K562 (cell line): ENCODE measurements around the gene LEAP2. TPM values are rescaled to one million over a fixed set of nuclear protein-coding genes. Genes with fewer than 3 reads are reported as not detected.

Source experiments
- ATAC-seq: fragments of 200-7000 bp; cut with Tn5 transposase; 3 replicates; pipeline ENCODE4 v1.9.1; 2020; ENCODE audit warnings: moderate library complexity
- Bru-seq: library from RNA; stranded (reverse); fragments of 400-500 nt; gene quantifications from one replicate; lab custom pipeline; 2021; lab: Mats Ljungman, UMichigan
- BruChase-seq, 2 experiments: library from RNA; stranded (reverse); fragments of 400-500 nt; gene quantifications; one replicate each; lab custom pipeline; 2021; lab: Mats Ljungman, UMichigan
- BruUV-seq: library from RNA; stranded (reverse); fragments of 400-500 nt; replicated peaks from 2 replicates; lab custom pipeline; 2021; lab: Mats Ljungman, UMichigan
- CTCF ChIA-PET: fragments of 300-600 bp; formaldehyde crosslinking; extraction: SDS; loops from one replicate; lab custom pipeline; 2021; ENCODE audit warnings: low intra/inter-chr PET ratio; lab: Yijun Ruan, JAX
- POLR2A ChIA-PET: fragments of 300-600, 350-650 bp; sonication (Branson Sonifier 250); formaldehyde crosslinking; extraction: SDS; loops from one replicate; lab custom pipeline; 2021; ENCODE audit warnings: antibody characterized with exemption, inconsistent platforms; lab: Yijun Ruan, JAX
- DNase-seq, 4 experiments: peaks; one replicate each; pipeline versions ENCODE4 v3.0.0 to v3.0.0-alpha.2; 2011 to 2018; ENCODE audit warnings: low spot score in 3 of 4, mixed read lengths in 3 of 4; ENCODE audit errors: extremely low read depth in 1 of 4
- FAIRE-seq: peaks from 2 replicates; lab custom pipeline; 2011; peaks lifted over from hg19 to GRCh38; lab: Jason Lieb, UNC
- H2AFZ ChIP-seq: 2 replicates; pipeline ENCODE4 v1.6.0; 2011; ENCODE audit warnings: low read depth, low read length, control low read depth, inconsistent platforms
- H3K27ac ChIP-seq: fragments of 200-600 bp; 3 replicates; pipeline ENCODE4 v1.8.0; 2011; ENCODE audit warnings: low read depth, mild to moderate bottlenecking, control low read depth, inconsistent platforms, low read length, moderate library complexity, mixed read lengths; ENCODE audit errors: extremely low read depth
- H3K27me3 ChIP-seq, 2 experiments: fragments of 300-600 bp in 1 of 2; 2 replicates in 1 of 2; 3 replicates in 1 of 2; pipeline versions ENCODE4 v1.6.0 to v1.8.0; 2011; ENCODE audit warnings: inconsistent platforms in 2 of 2, low read length in 2 of 2, mild to moderate bottlenecking in 1 of 2, mixed read lengths in 1 of 2, moderate library complexity in 1 of 2; ENCODE audit not compliant: control insufficient read depth in 2 of 2, insufficient read depth in 2 of 2
- H3K36me3 ChIP-seq: fragments of 300-600 bp; 3 replicates; pipeline ENCODE4 v1.8.0; 2011; ENCODE audit warnings: mild to moderate bottlenecking, low read length, inconsistent platforms; ENCODE audit not compliant: control insufficient read depth, insufficient read depth
- H3K4me1 ChIP-seq, 2 experiments: fragments of 200-600 bp in 1 of 2; replicated peaks in 1 of 2; 2 replicates in 1 of 2; 3 replicates in 1 of 2; pipeline versions ENCODE4 v1.5.1 to v1.8.0; 2011; ENCODE audit warnings: inconsistent platforms in 2 of 2, low read length in 2 of 2, mild to moderate bottlenecking in 1 of 2, mixed read lengths in 1 of 2, moderate library complexity in 1 of 2; ENCODE audit not compliant: control insufficient read depth in 2 of 2, insufficient read depth in 2 of 2
- H3K4me2 ChIP-seq: 2 replicates; pipeline ENCODE4 v1.6.1; 2011; ENCODE audit warnings: low read length, control low read depth, inconsistent platforms, mixed read lengths; ENCODE audit not compliant: insufficient read depth
- H3K4me3 ChIP-seq: fragments of 200-600 bp; sonication (generic), shearing (Covaris generic); 2 replicates; pipeline ENCODE4 v1.5.1; 2016; ENCODE audit warnings: control low read depth, inconsistent platforms
- H3K79me2 ChIP-seq: fragments of 200-600 bp; 3 replicates; pipeline ENCODE4 v1.8.0; 2011; ENCODE audit warnings: low read length, inconsistent platforms; ENCODE audit not compliant: control insufficient read depth, insufficient read depth
- H3K9ac ChIP-seq, 2 experiments: 2 replicates each; pipeline versions ENCODE4 v1.6.0 to v1.6.1; 2011; ENCODE audit warnings: low read depth in 2 of 2, low read length in 2 of 2, control low read depth in 1 of 2, inconsistent platforms in 1 of 2, mild to moderate bottlenecking in 1 of 2, mixed read lengths in 1 of 2; ENCODE audit not compliant: insufficient read depth in 1 of 2
- H3K9me1 ChIP-seq: one replicate; pipeline ENCODE4 v1.6.0; 2011; ENCODE audit warnings: inconsistent platforms, mild to moderate bottlenecking, low read length, moderate library complexity; ENCODE audit not compliant: control insufficient read depth, insufficient read depth
- H3K9me3 ChIP-seq: replicated peaks from 2 replicates; pipeline ENCODE4 v1.5.1; 2011; ENCODE audit warnings: low read depth, low read length, inconsistent platforms; ENCODE audit not compliant: control insufficient read depth, insufficient read depth
- H4K20me1 ChIP-seq: replicated peaks from 2 replicates; pipeline ENCODE4 v1.6.1; 2011; ENCODE audit warnings: low read length, inconsistent platforms, mixed read lengths; ENCODE audit not compliant: control insufficient read depth, insufficient read depth
- ARID1B ChIP-seq: fragments of 450-650 bp; IDR thresholded peaks from 2 replicates; pipeline ENCODE4 v1.6.1; 2016; ENCODE audit warnings: antibody characterized with exemption, mild to moderate bottlenecking, inconsistent platforms
- BRCA1 ChIP-seq, 2 experiments: fragments of 450-650 bp in 1 of 2; sonication (generic) in 1 of 2; formaldehyde crosslinking in 1 of 2; IDR thresholded peaks; 2 replicates each; pipeline versions ENCODE4 v1.5.0 to v1.6.1; 2017 to 2020; ENCODE audit warnings: mild to moderate bottlenecking in 1 of 2, missing genetic modification reagents in 1 of 2
- CBFA2T3 ChIP-seq: fragments of 450-650 bp; IDR thresholded peaks from 2 replicates; pipeline ENCODE4 v1.6.1; 2017
- HDAC6 ChIP-seq: IDR thresholded peaks from 2 replicates; pipeline ENCODE4 v1.6.1; 2012; ENCODE audit warnings: low read depth, mild to moderate bottlenecking, control low read depth, inconsistent platforms, low read length, moderate library complexity
- HLTF ChIP-seq: fragments of 450-650 bp; IDR thresholded peaks from 2 replicates; pipeline ENCODE4 v1.6.1; 2016
- MEIS2 ChIP-seq: fragments of 450-650 bp; IDR thresholded peaks from 2 replicates; pipeline ENCODE4 v1.6.1; 2014; ENCODE audit warnings: mild to moderate bottlenecking; ENCODE audit not compliant: partially characterized antibody
- MTA1 ChIP-seq: fragments of 450-650 bp; IDR thresholded peaks from 2 replicates; pipeline ENCODE4 v1.6.1; 2017; ENCODE audit warnings: borderline replicate concordance
- POLR2AphosphoS2 ChIP-seq: IDR thresholded peaks from 2 replicates; pipeline ENCODE4 v1.6.1; 2012; ENCODE audit warnings: low read length, improper control_type of control experiment
- RBM22 ChIP-seq: fragments of 200-400 bp; formaldehyde crosslinking; IDR thresholded peaks from 2 replicates; pipeline ENCODE4 v1.6.1; 2018; ENCODE audit warnings: low read length, low read depth; ENCODE audit not compliant: poor library complexity, severe bottlenecking
- RCOR1 ChIP-seq, 2 experiments: IDR thresholded peaks; 2 replicates each; pipeline ENCODE4 v1.6.1; 2012; ENCODE audit warnings: low read depth in 2 of 2, low read length in 2 of 2, borderline replicate concordance in 1 of 2, improper control_type of control experiment in 1 of 2
- SMARCB1 ChIP-seq: IDR thresholded peaks from 2 replicates; pipeline ENCODE4 v1.6.1; 2011; ENCODE audit warnings: improper control_type of control experiment, low read depth; ENCODE audit not compliant: insufficient read length
- SUPT5H ChIP-seq: fragments of 450-650 bp; IDR thresholded peaks from 2 replicates; pipeline ENCODE4 v1.6.1; 2016
- TOE1 ChIP-seq, 2 experiments: fragments of 450-650 bp in 1 of 2; sonication (generic) in 1 of 2; formaldehyde crosslinking in 1 of 2; IDR thresholded peaks; 2 replicates each; pipeline versions ENCODE4 v1.7.1 to v1.8.0; 2016 to 2022; ENCODE audit warnings: borderline replicate concordance in 2 of 2, mild to moderate bottlenecking in 2 of 2, antibody characterized with exemption in 1 of 2, inconsistent platforms in 1 of 2, low read depth in 1 of 2, missing genetic modification reagents in 1 of 2, moderate library complexity in 1 of 2
- TRIM28 ChIP-seq: fragments of 450-650 bp; IDR thresholded peaks from 2 replicates; pipeline ENCODE4 v1.6.1; 2017
- XRCC3 ChIP-seq: fragments of 450-650 bp; IDR thresholded peaks from 2 replicates; pipeline ENCODE4 v1.6.1; 2017; ENCODE audit warnings: mild to moderate bottlenecking, moderate library complexity
- ZBTB9 ChIP-seq: fragments of 450-650 bp; formaldehyde crosslinking; IDR thresholded peaks from 2 replicates; pipeline ENCODE4 v1.4.0; 2020; ENCODE audit warnings: mild to moderate bottlenecking, moderate library complexity
- ZNF134 ChIP-seq: fragments of 250-450 bp; sonication (Bioruptor Pico); conservative IDR thresholded peaks from 2 replicates; pipeline ENCODE4 v1.4.0; 2020
- WGBS: fragments of 100-300 bp; shearing (Covaris generic); methylation state at CpG from one replicate; pipeline ENCODE4 v1.1.6; 2016; ENCODE audit warnings: low coverage, mixed read lengths; ENCODE audit not compliant: insufficient coverage; ENCODE audit errors: missing lambda C conversion rate; 5-methylcytosine and 5-hydroxymethylcytosine counted together
- in situ Hi-C: fragments of 300-500 bp; cut with MboI; formaldehyde crosslinking; loops from 4 replicates; pipeline ENCODE4 v1.15.0; 2018; ENCODE audit warnings: inconsistent platforms, mixed read lengths
- intact Hi-C: fragments of 100-400 bp; cut with micrococcal nuclease; formaldehyde crosslinking; loops from 2 replicates; pipeline ENCODE4 v1.14.2; 2022
- long read RNA-seq, 3 experiments: library from polyadenylated mRNA in 2 of 3; library from RNA in 1 of 3; unstranded in 2 of 3; stranded (forward) in 1 of 3; transcript quantifications; one replicate each; pipeline ENCODE4 v2.0.0, GENCODE V29; 2019 to 2022
- polyA minus RNA-seq, 3 experiments: library from RNA; depleted of rRNA, polyadenylated mRNA; stranded (reverse); fragments of >200 nt; gene quantifications; 2 replicates each; pipeline ENCODE4 v1.2.3, GENCODE V29; 2011
- polyA plus RNA-seq, 8 experiments: library from polyadenylated mRNA; depleted of rRNA in 4 of 8; stranded (reverse) in 5 of 8; unstranded in 3 of 8; fragments of >200 nt; fragmentation: Nextera tagmentation in 2 of 8; fragmentation: Illumina TruSeq in 1 of 8; extraction: Ambion mirVana in 2 of 8; extraction: Trizol in 1 of 8; gene quantifications; 2 replicates each; pipeline versions ENCODE4 v1.2.1 to v1.2.3, GENCODE V29; 2011 to 2014; ENCODE audit warnings: inconsistent platforms in 1 of 8, missing spikeins in 1 of 8
- total RNA-seq, 7 experiments: library from RNA; depleted of rRNA in 6 of 7; stranded (reverse); fragments of >200 nt in 6 of 7; fragmentation: Illumina TruSeq in 2 of 7; extraction: Trizol in 2 of 7; gene quantifications; 2 replicates each; pipeline versions ENCODE4 v1.2.1 to v1.2.3, GENCODE V29; 2011 to 2021; ENCODE audit warnings: low replicate concordance in 1 of 7

The LEAP2 gene
- 15.5 and 22.5 TPM in 2 replicates for total RNA-seq (2011; cell fraction: chromatin; rRNA removed; ENCODE audit: low replicate concordance)
- 9.0 and 10.5 TPM in 2 replicates for total RNA-seq (2011; cell fraction: nucleolus; rRNA removed)
- 14.2 and 21.1 TPM in 2 replicates for total RNA-seq (2011; cell fraction: nucleoplasm; rRNA removed)
- total RNA-seq (2014; rRNA removed): 1.1 and 2.2 TPM in 2 replicates
- 2.8 TPM in 2 replicates for total RNA-seq (2014; rRNA removed; fragmentation: Illumina TruSeq; extraction: Trizol)
- total RNA-seq (2015; rRNA removed; fragmentation: Illumina TruSeq; extraction: Trizol): 2.9 and 3.1 TPM in 2 replicates
- total RNA-seq (2021): 1.8 and 2.0 TPM in 2 replicates
- 4.9 and 5.6 TPM in 2 replicates for polyA plus RNA-seq (2011; rRNA removed)
- 0.82 and 2.1 TPM in 2 replicates for polyA plus RNA-seq (2011; cell fraction: cytosol; rRNA removed)
- polyA plus RNA-seq (2011; cell fraction: nucleus; rRNA removed): 20.8 and 21.9 TPM in 2 replicates
- 1.3 and 1.4 TPM in 2 replicates for polyA plus RNA-seq (2012)
- 2.0 and 2.5 TPM in 2 replicates for polyA plus RNA-seq (2014; fragmentation: Illumina TruSeq; extraction: Trizol)
- 1 to 10 TPM; 2.0 to 2.9 TPM for polyA plus RNA-seq (2014; fragmentation: Nextera tagmentation; extraction: Ambion mirVana)
- 2.3 and 2.4 TPM in 2 replicates for polyA plus RNA-seq (2014; rRNA removed)
- polyA minus RNA-seq (2011; rRNA and poly(A)+ RNA removed): 3.3 and 5.2 TPM in 2 replicates
- 0.57 and 1.4 TPM in 2 replicates for polyA minus RNA-seq (2011; cell fraction: cytosol; rRNA and poly(A)+ RNA removed)
- polyA minus RNA-seq (2011; cell fraction: nucleus; rRNA and poly(A)+ RNA removed): 3.6 and 5.9 TPM in 2 replicates
- percentile 57 among the genes with signal in this experiment for Bru-seq, nascent RNA
- percentile 67 among the genes with signal in this experiment for BruChase-seq, experiment 1, labeled RNA remaining after a 2-hour chase
- BruChase-seq, experiment 2, labeled RNA remaining after a 6-hour chase: percentile 68 among the genes with signal in this experiment
- long read RNA-seq, experiment 1, partial matches to known transcripts: 3 of 10 reads
- long read RNA-seq, experiment 1, other reads (novel, unspliced or antisense): 5 of 10 reads
- long read RNA-seq, experiment 2: 0 reads
- long read RNA-seq, experiment 3, partial matches to known transcripts: 0 of 1 reads
- long read RNA-seq, experiment 3, other reads (novel, unspliced or antisense): 1 of 1 reads

- no peak within 1 kb of the TSS for H3K4me3 ChIP-seq
- no peaks in the 10 kb centered on the region for H3K27me3 ChIP-seq
- H3K9me3 ChIP-seq: no peaks in the 10 kb centered on the region
- BruUV-seq: TSS peak; percentile 14
- no peak within 1 kb of the TSS for H3K27ac ChIP-seq
- peaks cover 4% of the 10 kb centered on the region; the same call in 1 of the 2 replicates for H4K20me1 ChIP-seq
- intact Hi-C loops (no loop called here), in situ Hi-C loops (loop anchor here (5.0 kb wide), 1 partner anchor 346 kb away; no protein-coding TSS in a partner anchor)
- DNase-seq (peak in 2 of 4 experiments; percentile 52 to 63), FAIRE-seq (peak; percentile 23), ATAC-seq (peak; percentile 74)
- POLR2A ChIA-PET: interaction anchor here (0.7 to 1.4 kb wide), 7 partner anchors 10 to 1214 kb away, joined by 3 to 6 read pairs (median 3); no protein-coding TSS in a partner anchor
- H3K79me2 ChIP-seq: peaks cover 3% of the 10 kb centered on the region
- peaks cover 60% of the 10 kb centered on the region for H3K36me3 ChIP-seq
- peaks cover 0 to 19% of the 10 kb centered on the region in 2 experiments; a peak in 2 of 5 replicates for H3K4me1 ChIP-seq
- no peaks in the 10 kb centered on the region for H3K9me1 ChIP-seq
- no peak within 1 kb of the TSS for H2AFZ ChIP-seq
- no peak within 1 kb of the TSS; a peak in 1 of 4 replicates for H3K9ac ChIP-seq
- 43% methylated on average over 6 of the region's 6 CpGs for WGBS
- CTCF ChIA-PET: no interaction called here
- no peak within 1 kb of the TSS for H3K4me2 ChIP-seq
- TF ChIP-seq CBFA2T3 (0 out of 2 replicates have a peak, but pooled peaks have one; percentile 36), MEIS2 (peak; percentile 81), POLR2AphosphoS2 (peak; percentile 75; the same call in 1 of the 2 replicates), RBM22 (peak; percentile 31), HLTF (no peak), RCOR1 (IDR thresholded peaks at IDR 0.05; ENCODE audit: borderline replicate concordance in 1 of 2, low read depth in 2 of 2, low read length in 2 of 2) (peak in 1 of 2 experiments; percentile 91; a peak in 2 of 4 replicates), SMARCB1 (no peak), XRCC3 (no peak), HDAC6 (no peak), ARID1B (peak; percentile 22; the same call in 1 of the 2 replicates), ZNF134 (CRISPR knock-in tag) (no peak), SUPT5H (peak; percentile 55; the same call in 1 of the 2 replicates), BRCA1 (IDR thresholded peaks at IDR 0.05) (no peak), BRCA1 (CRISPR knock-in tag; IDR thresholded peaks at IDR 0.05) (no peak), ZBTB9 (CRISPR knock-in tag) (no peak), TOE1 (IDR thresholded peaks at IDR 0.05; ENCODE audit: borderline replicate concordance) (no peak), TOE1 (CRISPR knock-in tag; IDR thresholded peaks at IDR 0.05; ENCODE audit: borderline replicate concordance, low read depth) (no peak), TRIM28 (no peak), MTA1 (no peak)
These were observed at the start of gene LEAP2 for GRCh38 chr5:132873119-132873929. Gene LEAP2 (plus strand): TSS chr5:132873668. CDS start chr5:132873695, 27 bp downstream.
